Right ventricle myocardium inferior (tissue), 1 donor: ENCODE results near the gene ANKRD11. TPM values are rescaled to one million over a fixed set of nuclear protein-coding genes. Genes with fewer than 3 reads are reported as not detected.

Source experiments
- ATAC-seq: fragments of 200-7000 bp; cut with Tn5 transposase; one replicate; pipeline ENCODE4 v1.9.1; 2020; ENCODE audit warnings: mild to moderate bottlenecking, moderate library complexity
- DNase-seq: peaks from one replicate; pipeline ENCODE4 v3.0.0; 2021; ENCODE audit errors: missing footprints
- intact Hi-C: fragments of 100-400 bp; cut with DNase I; formaldehyde crosslinking; loops from one replicate; pipeline ENCODE4 v1.11.0; 2022
- total RNA-seq: library from RNA; stranded (reverse); fragmentation: NEBNext Ultra II Directional; extraction: Animal tissue kit (Norgen Biotek cat#: 25700); gene quantifications from one replicate; pipeline ENCODE4 v1.2.1, GENCODE V29; 2021
- donor health status: DM: no; HTN: yes; CAD: no; lungs with severe emphysema.

Gene ANKRD11
- total RNA-seq, 1 donor from 2014 or later, result 64.9 TPM

DNA sequence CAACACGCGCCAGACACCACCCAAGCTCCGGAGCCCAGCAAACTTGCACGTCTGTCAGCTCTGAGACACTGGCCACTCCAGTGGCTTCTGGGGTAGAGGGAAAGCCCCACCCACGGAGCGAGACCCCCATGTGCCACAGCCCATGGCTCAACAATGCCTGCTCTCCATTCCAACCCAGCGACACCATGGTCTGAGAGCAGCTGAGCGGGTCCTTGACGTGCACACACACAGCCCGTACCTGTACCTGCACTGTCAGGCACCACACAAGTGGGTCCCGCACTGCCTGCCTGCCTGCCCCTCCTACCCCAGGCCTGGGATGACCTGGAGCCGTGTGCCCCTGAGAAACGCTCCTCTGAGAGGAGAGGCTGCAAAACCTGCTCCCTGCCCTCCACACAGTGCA lies 195.9 kb downstream of the ANKRD11 start:
- intact Hi-C loops, result no loop called here
- DNase-seq (peak; percentile 31), ATAC-seq (no peak)

DNA sequence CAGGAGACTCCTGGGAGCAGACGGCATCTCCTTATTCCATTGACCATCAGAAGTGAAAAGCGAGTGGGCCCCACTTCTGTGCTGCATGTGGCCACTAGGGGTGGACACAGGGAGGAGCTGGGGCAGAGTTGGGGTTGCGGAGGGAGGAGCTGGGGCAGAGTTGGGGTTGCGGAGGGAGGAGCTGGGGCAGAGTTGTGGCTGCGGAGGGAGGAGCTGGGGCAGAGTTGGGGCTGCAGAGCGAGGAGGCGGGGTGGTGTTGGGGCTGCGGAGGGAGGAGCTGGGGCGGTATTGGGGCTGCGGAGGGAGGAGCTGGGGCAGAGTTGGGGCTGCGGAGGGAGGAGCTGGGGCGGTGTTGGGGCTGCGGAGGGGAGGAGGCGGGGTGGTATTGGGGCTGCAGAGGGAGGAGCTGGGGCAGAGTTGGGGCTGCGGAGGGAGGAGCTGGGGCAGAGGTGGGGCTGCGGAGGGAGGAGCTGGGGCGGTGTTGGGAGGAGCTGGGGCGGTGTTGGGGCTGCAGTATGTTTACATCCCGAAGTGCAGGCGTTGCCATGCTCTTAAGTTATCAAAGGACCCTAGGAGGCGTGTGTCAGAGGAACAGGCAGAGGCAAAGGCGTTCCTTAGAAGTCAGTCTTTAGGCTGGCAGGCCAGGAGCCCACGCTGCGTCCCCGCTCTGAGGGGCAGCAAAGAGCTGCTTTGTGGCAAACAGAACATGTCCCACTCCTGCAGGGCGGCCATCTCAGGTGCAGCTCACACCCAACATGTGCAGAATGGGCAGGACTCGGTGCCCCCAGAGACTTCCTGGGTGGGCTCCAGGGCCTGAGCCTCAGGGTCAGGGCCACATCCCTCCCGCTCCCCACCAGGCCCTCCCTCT lies 196.9 kb downstream of the ANKRD11 start:
- intact Hi-C loops, result no loop called here
- ATAC-seq (no peak), DNase-seq (no peak)

DNA sequence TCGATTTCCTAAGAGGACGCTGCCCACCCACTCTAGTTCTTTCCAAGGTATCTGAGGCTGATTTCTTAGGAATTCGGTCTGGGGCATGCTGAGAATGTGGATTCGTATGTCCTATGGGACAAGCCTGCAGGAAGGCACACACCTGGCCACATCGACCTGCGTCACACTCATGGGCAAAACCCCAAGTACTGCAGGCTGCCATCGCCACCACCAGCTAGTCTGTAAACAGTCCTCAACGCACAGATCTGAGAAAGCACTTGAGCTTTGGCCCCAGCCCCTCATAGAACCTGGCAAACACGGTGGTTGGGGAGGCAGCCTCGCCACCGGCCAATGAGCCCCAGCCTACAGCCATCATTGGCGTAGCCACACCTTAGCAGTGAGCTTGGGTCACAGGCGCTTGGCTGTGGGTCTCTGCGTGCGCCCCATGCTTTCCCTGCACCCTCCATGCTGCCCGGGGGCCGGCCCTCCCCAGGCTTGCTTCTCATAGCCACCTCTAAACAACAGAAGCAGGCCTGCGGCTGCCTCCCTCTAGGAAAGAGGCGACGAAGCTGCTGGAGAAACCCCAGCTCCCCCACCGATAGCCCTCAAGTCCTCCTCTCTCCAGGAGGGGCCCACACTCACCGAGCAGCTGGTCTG lies 197.8 kb downstream of the ANKRD11 start:
- intact Hi-C loops, result no loop called here
- DNase-seq, result peak; percentile 26
- no peak for ATAC-seq

DNA sequence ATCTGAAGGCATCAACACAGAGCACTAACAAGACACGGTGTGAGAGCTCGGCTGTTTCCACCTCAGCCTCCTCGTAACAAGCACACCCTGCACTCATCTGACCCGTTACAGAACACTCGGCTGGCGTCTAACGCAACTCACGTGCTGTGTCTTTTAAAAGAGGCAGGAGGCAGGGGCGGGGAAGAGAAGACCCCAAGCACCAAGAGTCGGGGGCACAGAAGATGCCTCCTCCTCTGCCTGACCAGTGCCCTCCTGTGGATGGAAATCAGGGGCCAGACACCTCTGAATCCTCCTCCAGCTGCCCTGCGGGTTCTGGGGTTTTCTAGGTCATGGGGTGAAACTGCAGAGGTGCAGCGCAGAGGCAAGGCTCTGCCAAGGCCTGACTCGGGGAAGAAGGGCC lies 198.6 kb downstream of the ANKRD11 start:
- DNase-seq (peak; percentile 11), ATAC-seq (no peak)
- intact Hi-C loops, result no loop called here

DNA sequence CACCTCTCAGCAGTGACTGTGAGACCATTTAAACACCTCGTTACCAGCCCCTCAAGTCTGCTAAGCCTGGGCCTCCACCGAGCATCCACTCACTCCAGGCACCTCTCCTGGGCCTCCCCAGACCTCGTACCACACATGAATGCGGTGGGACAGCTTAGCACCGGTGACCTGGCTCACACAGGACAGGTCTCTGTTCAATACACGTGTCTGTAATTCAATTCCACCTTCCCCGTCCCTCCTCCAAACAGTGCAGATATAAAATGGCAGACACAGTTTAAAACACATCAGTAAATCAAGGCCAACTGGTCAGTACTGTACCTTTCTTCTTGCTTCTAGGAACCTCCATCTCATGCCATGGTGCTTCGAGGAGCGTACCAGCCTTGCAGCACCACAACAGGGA lies 199.0 kb downstream of the ANKRD11 start:
- ATAC-seq (no peak), DNase-seq (peak; percentile 60)
- intact Hi-C loops, result no loop called here

DNA sequence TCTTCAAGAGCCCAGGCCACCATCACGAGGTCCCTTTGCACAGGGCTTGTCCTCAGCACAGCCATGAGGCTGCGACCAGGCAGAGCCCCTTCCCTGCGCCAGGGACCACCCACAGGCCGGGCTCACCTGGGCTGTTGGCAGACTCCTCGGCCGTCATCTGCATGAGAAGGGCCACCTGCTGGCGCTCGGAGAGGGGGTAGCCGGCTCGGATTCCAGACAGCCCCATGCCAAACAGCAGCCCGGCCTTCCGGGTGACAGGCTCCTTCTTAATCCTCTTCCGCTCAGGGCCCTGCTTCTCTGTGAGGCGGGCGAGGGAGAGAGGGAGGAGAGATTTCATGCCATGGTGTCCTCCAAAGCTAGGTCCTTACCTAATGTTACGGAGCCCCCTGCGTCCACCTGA lies 199.5 kb downstream of the ANKRD11 start:
- no peak for ATAC-seq
- peak; percentile 60 for DNase-seq
- intact Hi-C loops, result no loop called here

DNA sequence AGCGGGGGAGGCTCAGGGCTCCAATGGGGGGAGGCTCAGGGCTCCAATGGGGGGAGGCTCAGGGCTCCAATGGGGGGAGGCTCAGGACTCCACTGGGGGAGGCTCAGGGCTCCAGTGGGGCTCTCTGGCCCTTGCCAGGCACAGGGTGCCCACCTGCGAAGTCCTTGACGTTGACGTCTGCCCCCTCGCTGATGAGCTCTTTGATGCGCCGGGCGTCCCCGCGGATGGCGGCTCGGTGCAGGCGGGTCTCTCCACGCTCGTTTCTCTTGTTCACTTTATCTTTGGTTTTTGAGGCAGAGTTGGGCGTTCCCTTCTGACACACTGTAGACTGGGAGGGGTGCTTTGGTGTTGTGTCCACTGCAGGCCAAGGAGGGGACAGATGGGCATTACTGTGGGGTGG lies 199.9 kb downstream of the ANKRD11 start:
- DNase-seq (peak; percentile 17), ATAC-seq (no peak)
- intact Hi-C loops, result no loop called here

DNA sequence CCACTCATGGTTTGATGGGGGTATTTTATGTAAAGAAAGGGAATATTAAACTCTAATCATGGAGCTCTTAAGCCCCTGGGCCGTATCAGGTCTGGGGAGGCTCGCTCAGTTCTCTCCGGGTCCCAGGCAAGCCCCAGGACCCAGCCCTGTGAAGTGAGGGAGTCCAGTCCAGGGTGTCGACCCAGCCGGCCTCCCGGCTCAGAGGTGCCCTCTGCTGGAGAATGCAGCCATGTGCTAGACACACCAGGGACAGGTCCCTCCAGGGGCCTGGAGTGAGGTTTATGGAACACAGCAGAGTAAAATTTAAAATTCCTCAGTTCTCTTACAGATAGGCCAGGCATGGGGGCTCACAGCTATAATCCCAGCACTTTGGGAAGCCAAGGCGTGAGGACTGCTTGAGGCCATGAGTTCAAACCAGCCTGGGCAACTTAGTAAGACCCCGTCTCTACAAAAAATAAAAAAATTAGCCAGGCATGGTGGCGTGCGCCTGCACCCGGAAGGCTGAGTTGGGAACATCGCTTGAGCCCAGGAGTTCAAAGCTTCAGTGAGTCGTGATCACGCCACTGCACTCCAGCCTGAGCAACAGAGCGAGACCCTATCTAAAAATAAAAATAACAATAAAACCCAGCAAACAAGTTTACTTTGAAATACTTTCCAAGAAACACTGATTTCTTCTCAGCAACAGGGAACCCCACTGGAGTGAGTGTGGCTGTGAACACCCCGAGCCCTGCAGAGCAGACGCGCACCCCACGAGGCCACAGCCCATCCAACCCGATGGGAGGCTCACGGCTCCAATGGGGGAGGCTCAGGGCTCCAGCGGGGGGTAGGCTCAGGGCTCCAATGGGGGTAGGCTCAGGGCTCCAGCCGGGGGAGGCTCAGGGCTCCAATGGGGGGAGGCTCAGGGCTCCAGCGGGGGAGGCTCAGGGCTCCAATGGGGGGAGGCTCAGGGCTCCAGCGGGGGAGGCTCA lies 200.6 kb downstream of the ANKRD11 start:
- ATAC-seq (peak; percentile 72), DNase-seq (peak; percentile 84)
- intact Hi-C loops, result loop anchor here (5.0 kb wide), 1 partner anchor 47 kb away; no protein-coding TSS in a partner anchor

DNA sequence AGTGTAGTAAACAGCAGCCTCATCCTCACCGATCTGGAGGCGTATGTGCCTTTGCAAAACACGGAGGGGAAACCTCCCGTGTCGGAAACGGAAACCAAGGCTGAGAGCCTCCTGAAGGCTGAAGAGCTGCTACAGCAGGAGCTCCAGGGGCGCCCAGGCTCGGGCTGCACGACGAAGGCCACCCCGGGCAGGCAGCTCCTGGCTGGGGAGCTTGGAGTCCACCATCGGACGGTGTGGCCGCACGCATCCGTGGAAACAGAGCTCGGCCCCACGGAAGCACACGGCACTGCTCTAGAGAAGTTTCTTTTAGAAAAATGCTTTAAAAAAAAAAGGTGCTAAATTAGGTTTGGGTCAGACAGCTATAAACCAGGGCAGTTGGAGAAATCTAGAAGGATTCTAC lies 201.4 kb downstream of the ANKRD11 start:
- ATAC-seq (no peak), DNase-seq (peak; percentile 3)
- intact Hi-C loops, result loop anchor here (5.0 kb wide), 1 partner anchor 47 kb away; no protein-coding TSS in a partner anchor

DNA sequence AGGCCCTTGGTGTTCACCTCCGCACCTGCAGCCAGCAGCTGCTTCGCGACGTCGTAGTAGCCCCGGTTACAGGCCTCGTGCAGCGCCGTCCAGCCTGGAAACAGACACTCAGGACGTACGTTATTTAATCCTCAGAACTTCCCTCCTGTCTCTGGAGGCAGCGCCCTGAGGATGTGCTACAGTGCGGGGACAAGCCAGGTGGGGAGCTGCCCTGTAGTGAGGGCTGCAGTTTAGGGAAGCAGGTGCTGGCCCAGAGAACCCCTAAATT lies 201.8 kb downstream of the ANKRD11 start:
- DNase-seq (peak; percentile 66), ATAC-seq (no peak)
- intact Hi-C loops, result loop anchor here (5.0 kb wide), 1 partner anchor 46 kb away; no protein-coding TSS in a partner anchor

DNA sequence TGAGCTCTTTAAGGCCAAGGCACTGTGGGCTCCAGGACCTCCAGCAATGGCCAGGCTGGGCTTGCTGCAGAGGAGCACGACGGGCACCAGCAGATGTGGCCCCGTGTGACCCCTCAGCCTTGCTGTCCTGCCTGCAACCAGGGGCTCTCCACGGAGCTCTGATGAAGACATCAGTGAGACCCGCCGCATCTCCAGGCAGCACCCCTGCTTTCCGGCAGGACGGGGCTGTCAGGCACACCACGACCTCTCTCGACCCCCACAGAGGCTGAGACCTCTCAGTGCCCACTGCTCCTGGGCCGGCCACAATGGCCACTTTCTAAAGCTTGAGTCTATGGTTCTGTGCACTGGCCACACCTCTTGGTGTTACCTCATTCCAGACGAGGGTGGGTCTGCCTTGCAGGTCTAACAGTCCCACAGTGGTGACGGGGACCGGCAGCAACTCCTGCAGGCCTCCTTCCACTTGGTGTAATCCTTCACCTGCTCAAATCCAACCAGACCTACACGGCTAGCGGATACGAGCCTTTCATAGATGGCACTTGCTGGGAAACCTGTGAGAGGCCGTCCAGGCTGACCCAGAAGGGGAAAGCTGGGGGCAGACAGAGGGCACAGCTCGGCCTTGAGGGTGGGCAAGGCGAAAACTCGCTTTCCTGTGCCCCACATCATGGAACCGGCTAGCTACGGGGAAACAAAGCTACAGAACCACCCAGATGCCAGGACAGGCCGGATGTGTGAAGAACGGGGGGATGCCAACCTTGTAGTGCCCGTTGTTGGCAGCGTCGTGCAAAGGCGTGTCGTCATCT lies 202.4 kb downstream of the ANKRD11 start:
- intact Hi-C loops, result loop anchor here (5.0 kb wide), 1 partner anchor 46 kb away; no protein-coding TSS in a partner anchor
- ATAC-seq (no peak), DNase-seq (peak; percentile 41)

DNA sequence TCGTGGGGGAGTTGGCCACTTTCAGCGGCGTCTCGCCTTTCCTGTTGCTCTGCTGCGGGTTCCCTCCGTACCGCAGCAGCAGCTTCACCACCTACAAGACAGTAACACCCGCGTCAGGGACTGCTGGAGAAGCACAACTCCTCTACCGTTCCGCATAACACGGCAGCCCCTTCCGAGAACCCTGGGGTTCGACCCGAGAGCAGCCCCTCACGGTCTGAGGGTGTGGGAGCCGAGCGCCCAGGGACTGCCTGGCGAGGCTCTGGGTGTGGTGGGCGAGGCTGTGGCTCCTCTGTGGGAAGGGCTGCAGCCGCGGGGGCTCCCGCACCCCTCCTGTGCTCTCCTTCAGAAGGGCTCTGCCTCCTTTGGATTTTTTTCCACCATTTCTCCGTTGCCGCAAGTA lies 204.3 kb downstream of the ANKRD11 start:
- intact Hi-C loops, result loop anchor here (5.0 kb wide), 1 partner anchor 44 kb away; no protein-coding TSS in a partner anchor
- ATAC-seq (no peak), DNase-seq (peak; percentile 39)

DNA sequence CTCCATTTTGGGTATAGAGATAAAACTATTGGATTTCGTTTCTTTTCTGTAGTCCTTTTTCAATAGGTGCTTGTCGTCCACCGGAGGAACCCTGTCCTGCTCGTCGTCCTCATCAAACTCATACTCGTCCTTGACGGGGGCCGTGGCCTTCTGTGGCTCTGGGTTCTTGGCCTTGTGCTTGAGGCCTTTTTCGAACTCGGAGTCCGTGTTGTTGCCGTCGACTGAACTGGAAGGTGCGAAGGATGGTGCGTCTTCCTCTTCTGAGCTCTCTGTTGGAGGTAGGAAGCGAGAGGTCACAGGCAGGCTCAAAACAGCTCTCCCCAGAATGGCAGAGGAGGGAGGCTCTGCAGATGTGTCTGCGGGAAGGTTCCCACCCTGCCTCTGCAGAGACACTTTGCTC lies 205.0 kb downstream of the ANKRD11 start:
- ATAC-seq (no peak), DNase-seq (peak; percentile 52)
- intact Hi-C loops, result loop anchor here (5.0 kb wide), 1 partner anchor 43 kb away; no protein-coding TSS in a partner anchor

DNA sequence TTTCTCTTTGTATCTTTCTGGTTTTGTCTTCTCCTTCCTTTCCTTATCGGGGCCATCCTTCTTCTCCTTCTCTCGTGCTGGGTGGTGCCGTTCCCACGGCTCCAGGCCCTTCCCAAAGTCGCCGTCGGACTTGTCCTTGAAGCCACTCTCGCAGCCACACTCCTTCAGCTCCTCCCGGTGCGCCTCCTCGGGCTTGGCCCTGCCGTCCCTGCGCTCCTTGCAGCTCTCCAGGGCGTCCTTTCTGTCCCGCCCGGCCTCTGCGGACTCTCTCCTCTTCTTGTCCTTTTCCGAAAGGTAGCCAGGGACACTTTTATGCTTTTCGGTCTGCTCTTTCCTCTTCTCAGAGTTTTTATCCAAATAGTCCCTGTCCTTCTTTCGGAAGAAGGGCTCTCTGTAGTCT lies 206.9 kb downstream of the ANKRD11 start:
- intact Hi-C loops, result no loop called here
- no peak for DNase-seq
- ATAC-seq, result no peak

DNA sequence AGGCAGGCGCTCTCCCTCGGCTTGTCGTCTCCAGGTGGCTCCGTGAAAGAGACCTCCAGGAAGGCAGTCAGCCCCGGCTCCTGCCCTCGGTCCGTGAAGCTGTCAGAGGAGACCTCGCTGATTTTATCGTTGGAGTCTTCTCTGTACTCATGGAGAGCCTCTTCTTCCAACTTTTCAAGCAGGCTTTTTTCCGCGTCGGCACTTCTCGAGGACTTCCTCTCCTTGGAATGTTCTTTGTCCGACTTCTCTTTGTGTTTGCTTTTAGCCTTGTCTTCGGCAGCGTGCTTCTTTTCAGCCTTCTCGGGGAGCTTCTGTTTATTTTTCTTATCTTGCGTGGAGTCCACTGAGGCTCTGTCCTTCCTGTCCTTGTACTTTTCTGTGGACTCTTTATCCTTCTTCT lies 207.8 kb downstream of the ANKRD11 start:
- ATAC-seq, result no peak
- intact Hi-C loops, result no loop called here
- peak; percentile 46 for DNase-seq

DNA sequence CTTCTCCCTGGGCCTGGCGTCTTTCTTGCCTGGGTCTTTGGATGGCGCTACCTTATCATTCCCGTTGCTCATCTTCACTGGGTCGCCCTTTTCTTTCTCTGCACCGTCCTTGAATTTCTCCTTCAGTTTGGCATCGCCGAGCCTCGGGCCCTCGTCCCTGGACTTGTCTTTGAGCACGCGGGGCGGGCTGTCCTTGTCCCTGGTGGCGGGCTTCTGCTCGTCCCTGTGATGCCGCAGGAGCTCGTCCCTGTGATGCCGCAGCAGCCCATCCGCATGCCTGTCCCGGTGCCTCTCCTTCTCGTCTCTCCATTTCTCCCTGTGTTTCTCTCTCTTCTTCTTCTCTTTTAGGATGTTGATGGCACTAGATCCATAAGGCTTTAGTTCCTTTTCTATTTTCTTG lies 208.5 kb downstream of the ANKRD11 start:
- ATAC-seq (no peak), DNase-seq (no peak)
- intact Hi-C loops, result no loop called here

DNA sequence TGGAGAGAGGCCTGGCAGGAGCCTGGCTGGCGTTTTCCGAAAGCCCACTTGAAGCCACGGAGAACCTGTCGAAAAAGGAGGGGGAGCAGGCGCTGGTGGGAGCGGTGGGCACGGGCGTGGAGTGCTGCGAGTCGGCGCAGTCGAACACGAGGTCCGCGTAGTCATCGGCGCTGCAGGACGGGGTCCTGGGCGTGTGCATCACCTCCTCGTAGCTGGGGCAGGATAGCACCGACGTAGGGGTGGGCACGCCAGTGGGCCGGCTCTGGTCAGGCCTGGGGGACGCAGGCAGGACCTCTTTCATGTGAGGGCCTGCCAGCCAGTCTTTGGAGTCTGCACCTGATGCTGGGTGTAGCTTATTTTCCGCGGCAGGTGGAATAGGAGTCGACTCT lies 209.2 kb downstream of the ANKRD11 start:
- DNase-seq, result peak; percentile 58
- intact Hi-C loops, result no loop called here
- no peak for ATAC-seq

DNA sequence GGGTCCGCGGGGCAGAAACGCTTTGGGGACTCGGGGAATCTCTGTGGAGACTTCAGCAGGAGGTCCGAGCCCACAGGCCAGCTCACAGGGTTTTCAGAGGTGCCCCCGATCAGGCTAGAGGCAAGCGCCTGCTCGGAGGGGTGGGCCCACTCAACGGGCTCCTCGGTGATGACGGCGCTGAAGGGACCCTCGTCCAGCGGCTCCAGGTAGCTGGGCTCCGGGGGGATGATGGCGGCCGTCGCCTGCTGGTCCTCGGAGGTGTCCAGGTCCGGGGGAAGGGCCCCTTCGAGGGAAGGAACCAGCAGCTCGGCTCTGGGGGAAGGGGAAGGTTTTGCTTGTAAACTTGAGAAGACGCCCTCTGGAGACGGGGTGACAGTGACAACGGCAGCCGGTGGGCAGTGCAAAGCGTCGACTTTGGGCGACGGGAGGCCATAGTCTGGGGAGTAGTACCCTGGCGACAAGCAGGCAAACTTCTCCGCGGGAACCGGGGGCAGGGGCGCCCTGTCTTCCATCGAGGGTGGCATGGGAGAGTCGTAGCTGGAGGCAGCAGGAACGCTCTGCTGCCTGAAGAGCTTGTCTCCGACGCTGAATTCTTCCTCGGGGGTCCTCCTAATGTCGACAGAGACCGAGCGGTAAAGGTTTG lies 209.7 kb downstream of the ANKRD11 start:
- ATAC-seq (no peak), DNase-seq (peak; percentile 51)
- intact Hi-C loops, result no loop called here
